Ishikawa (cell line): ENCODE measurements around the gene LYPD3.

ENCODE experiments used
- CEBPB ChIP-seq: IDR thresholded peaks from 2 replicates; pipeline ENCODE4 v1.6.1; 2012
- CREB1 ChIP-seq: IDR thresholded peaks from 2 replicates; pipeline ENCODE4 v1.6.1; 2012; ENCODE audit warnings: low read depth
- EGR1 ChIP-seq: IDR thresholded peaks from 2 replicates; pipeline ENCODE4 v1.6.1; 2012
- EP300 ChIP-seq: IDR thresholded peaks from 2 replicates; pipeline ENCODE4 v1.6.1; 2012; ENCODE audit warnings: borderline replicate concordance
- FOXM1 ChIP-seq: IDR thresholded peaks from 2 replicates; pipeline ENCODE4 v1.6.1; 2012; ENCODE audit warnings: low read depth, borderline replicate concordance
- MAX ChIP-seq: IDR thresholded peaks from 2 replicates; pipeline ENCODE4 v1.6.1; 2012
- NFIC ChIP-seq: IDR thresholded peaks from 2 replicates; pipeline ENCODE4 v1.6.1; 2012
- RAD21 ChIP-seq: IDR thresholded peaks from 2 replicates; pipeline ENCODE4 v1.6.1; 2012; ENCODE audit warnings: low read depth
- REST ChIP-seq: IDR thresholded peaks from 2 replicates; pipeline ENCODE4 v1.6.1; 2012; ENCODE audit warnings: low read depth, mild to moderate bottlenecking
- TAF1 ChIP-seq: IDR thresholded peaks from 2 replicates; pipeline ENCODE4 v1.6.1; 2012; ENCODE audit warnings: low read depth, mild to moderate bottlenecking
- TCF12 ChIP-seq: IDR thresholded peaks from 2 replicates; pipeline ENCODE4 v1.6.1; 2012; ENCODE audit warnings: low read depth
- TEAD4 ChIP-seq: IDR thresholded peaks from 2 replicates; pipeline ENCODE4 v1.6.1; 2012
- USF1 ChIP-seq: IDR thresholded peaks from 2 replicates; pipeline ENCODE4 v1.6.1; 2012
- YY1 ChIP-seq: IDR thresholded peaks from 2 replicates; pipeline ENCODE4 v1.6.1; 2012; ENCODE audit warnings: low read depth
- ZBTB7A ChIP-seq: IDR thresholded peaks from 2 replicates; pipeline ENCODE4 v1.6.1; 2012; ENCODE audit warnings: low read depth

Gene LYPD3

GRCh38 chr19:43420954-43421353 is 44.5 kb downstream of the LYPD3 start:
- TF ChIP-seq REST (no peak), FOXM1 (no peak), USF1 (no peak), NFIC (no peak), ZBTB7A (no peak), RAD21 (no peak), CEBPB (no peak), TCF12 (no peak), MAX (no peak), YY1 (no peak), TAF1 (no peak), CREB1 (no peak), TEAD4 (no peak), EP300 (no peak), EGR1 (no peak)

GRCh38 chr19:43416951-43417623 is 48.3 kb downstream of the LYPD3 start:
- no peak for TF ChIP-seq CEBPB
- TF ChIP-seq ZBTB7A, result no peak

- TF ChIP-seq MAX (no peak), TEAD4 (no peak), EGR1 (no peak), TCF12 (no peak), TAF1 (no peak), NFIC (no peak), EP300 (no peak)
Observed at GRCh38 chr19:43414554-43414953, 50.9 kb downstream of the LYPD3 start, which contains the start of gene TEX101. Gene TEX101, plus strand, starts transcription at chr19:43414890. Its CDS starts 1,030 bp downstream, at chr19:43415920.

GRCh38 chr19:43412441-43412840 is 53.0 kb downstream of the LYPD3 start:
- TF ChIP-seq TEAD4, result no peak
- no peak for TF ChIP-seq TCF12
- TF ChIP-seq YY1, result no peak
- no peak for TF ChIP-seq FOXM1
- TF ChIP-seq EGR1, result no peak
- TF ChIP-seq RAD21, result no peak
- TF ChIP-seq USF1, result no peak
- no peak for TF ChIP-seq CEBPB
- no peak for TF ChIP-seq CREB1
- TF ChIP-seq EP300, result no peak
- no peak for TF ChIP-seq MAX
